GM18499 (cell line): ENCODE results near the gene RCN2.

ENCODE experiments used
- ATAC-seq: cut with Tn5 transposase; IDR thresholded peaks from one replicate; pipeline ENCODE4 v1.9.1; 2021; ENCODE audit warnings: moderate number of reproducible peaks; ENCODE audit not compliant: insufficient read depth, unreplicated experiment

The RCN2 gene

DNA sequence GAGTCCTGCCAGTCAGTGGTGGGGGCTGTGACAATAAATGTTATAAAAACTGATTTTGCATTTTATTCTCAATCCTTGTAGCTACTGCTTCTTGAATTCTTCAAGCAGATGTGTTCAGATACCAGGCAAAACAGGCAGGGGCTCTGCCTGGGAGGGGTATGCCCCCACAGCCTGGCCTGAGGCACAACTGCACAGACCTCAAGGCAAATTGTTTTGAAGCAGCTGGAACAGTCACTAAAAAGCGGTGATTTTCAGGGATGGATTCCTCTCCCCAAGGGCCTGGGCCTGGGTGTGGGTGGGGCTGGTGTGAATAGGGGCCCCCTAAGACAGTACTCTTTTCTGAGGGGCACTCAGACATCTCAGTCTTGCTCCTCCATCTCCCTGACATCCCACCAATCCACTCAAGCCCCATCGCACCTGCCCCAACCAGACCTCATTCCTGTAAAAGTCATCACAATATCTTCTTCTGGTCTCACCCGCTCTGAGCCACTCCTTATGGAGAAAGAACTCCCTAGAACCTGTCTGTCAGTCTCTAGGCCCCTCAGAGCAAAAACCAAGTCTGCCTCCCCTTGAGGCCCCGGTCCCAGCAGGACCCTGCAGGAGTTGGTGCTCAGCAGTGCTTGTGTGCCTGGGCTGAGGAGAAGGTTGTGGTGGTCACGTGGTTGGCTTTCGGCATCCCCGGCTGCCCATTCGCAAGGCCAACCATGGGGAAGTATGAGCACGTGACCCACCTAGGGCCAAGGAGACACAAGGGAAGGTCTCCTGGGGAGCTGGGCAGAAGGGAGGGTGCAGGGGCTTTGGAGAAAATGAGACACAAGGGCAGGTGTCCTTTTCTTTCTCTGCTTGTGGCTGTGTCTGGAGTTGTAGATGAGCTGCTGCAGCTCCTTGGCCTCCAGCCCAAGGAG lies 60.4 kb downstream of the RCN2 start:
- no peak for ATAC-seq

DNA sequence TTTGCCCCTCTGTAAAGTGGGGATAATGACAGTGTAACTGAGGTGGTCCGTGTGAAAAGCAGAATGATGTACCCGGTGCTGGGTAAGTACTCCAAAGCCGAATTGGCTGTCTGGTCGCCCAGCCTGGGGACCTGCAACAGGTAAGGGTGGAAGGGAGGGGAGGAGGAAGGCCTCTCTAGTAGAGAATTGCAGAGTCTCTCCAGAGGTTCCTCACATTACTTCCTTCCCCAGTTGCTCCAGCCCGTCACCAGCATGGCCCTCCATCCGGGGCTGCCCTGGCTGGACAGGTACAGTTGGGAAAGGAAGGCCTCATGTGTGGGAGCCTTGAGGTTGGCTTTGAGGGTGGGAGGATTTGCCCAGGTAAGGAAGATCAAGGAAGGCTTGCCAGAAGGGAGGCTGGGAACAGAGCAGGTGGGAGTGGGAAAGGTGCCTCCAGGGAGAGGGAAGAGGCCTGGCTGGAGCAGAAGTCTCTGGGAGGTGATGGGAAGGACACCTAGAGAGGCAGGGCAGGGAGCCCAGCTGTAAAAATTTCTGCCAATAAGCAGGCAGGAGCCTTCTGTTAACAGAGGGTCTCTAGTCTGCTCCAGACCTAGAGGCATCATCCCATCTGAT lies 61.7 kb downstream of the RCN2 start:
- no peak for ATAC-seq

DNA sequence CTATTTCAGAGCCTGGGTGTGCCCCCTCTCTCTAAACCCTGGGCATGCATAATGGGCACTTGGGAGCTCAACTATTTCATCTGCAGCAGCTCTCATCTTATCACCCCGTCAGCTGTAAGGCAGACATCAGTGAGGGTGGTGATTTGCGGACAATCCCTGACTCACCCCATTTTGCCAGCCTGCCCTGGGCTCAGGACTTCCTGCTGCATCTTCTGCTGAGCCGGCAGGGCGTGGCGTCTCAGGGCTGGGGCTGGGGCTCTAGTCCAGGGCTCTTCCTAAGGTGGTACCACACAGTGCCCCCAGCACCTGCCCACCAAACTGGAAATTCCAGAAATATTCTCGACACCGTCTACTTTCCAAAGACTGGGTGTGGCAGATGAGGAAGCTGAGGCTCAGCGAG lies 62.5 kb downstream of the RCN2 start:
- ATAC-seq: no peak

DNA sequence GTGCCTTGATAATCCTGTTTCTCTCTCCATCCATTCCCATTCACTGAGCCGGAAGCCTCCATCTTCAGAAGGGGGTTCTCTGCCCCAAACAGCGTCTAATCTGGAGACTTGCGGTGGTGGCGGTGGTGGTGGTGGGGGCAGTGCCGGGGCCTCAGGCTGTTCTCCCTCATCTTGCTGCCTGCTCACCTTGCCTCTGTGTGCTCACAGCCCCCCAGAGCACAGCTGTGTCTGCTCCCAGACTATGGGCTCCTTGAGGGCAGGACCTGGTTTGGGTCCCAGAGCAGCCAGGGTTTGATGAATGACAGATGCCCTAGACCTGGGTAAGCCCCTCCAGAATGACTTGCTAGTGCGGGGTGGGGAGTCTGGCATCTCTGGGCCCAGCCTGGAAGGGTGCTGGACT lies 62.9 kb downstream of the RCN2 start:
- ATAC-seq: no peak

DNA sequence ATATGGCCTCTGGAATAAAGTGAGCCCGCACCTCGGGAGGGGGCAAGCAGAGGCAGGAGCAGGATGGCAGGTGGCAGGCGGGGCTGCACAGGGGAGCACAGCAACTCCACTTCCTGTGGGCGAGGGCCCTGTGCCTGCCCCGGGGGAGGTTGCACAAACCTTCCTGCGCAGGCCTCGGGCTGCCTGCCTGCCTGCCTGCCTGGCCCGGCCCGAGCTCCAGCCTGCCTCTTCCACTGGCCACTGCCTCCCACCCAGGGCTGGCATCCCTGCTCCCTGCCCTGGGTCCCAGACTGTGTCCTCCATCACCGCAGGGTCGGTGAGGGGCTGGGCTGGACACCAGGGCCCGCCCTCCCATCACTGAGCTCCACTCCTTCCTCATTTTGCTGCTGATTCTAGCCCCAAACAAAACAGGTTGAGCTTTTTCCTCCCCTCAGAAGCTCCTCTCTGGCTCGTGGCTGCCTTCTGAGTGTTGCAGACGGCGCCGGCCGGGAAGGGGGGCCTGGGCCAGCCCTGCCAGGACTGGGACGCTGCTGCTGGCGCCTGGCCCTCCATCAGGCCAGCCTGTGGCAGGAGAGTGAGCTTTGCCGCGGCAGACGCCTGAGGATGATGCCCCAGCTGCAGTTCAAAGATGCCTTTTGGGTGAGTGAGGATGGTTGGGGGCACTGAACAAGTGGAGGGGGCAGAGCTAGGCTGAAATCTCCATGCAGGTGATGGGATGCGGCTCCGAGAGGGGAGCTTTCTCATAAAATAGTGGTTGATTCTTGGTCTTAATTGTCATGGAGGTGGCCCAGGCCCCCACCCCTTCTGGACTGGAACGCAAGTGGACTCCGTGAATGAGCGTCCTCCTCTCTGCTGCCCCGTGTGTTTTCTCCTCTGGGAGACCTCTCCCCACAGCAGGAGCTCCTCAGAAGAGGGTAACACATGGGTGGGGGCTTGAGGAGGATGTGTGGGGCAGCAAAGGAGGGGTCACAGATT lies 63.7 kb downstream of the RCN2 start, which contains the start of gene PSTPIP1:
Gene PSTPIP1 (plus strand): TSS at position 156 of the 975 bp plus-strand sequence. CDS start 448 bp downstream, at position 604.
- no peak for ATAC-seq

DNA sequence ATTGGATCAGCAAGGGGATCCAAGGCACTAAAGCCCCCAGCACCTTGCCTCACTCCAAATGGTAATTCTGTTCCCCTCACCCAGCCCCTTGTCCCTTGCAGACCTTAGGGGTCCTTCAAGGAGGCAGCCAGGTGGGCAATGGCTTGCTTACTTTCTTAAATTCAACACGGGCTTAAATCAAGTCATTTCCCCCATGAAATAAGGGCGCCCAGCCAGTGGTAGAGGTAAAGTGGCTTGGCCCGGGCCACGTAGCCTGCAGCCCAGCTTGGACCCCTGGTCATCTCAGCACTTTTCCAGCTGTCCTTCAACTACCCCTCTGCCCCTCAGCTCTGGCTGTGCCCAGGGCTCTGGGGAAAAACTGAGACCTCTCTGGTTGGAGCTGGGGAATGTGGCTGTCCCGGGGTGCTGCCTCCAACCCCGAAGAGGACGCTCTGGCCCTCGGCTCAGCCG lies 64.6 kb downstream of the RCN2 start:
- ATAC-seq: no peak

DNA sequence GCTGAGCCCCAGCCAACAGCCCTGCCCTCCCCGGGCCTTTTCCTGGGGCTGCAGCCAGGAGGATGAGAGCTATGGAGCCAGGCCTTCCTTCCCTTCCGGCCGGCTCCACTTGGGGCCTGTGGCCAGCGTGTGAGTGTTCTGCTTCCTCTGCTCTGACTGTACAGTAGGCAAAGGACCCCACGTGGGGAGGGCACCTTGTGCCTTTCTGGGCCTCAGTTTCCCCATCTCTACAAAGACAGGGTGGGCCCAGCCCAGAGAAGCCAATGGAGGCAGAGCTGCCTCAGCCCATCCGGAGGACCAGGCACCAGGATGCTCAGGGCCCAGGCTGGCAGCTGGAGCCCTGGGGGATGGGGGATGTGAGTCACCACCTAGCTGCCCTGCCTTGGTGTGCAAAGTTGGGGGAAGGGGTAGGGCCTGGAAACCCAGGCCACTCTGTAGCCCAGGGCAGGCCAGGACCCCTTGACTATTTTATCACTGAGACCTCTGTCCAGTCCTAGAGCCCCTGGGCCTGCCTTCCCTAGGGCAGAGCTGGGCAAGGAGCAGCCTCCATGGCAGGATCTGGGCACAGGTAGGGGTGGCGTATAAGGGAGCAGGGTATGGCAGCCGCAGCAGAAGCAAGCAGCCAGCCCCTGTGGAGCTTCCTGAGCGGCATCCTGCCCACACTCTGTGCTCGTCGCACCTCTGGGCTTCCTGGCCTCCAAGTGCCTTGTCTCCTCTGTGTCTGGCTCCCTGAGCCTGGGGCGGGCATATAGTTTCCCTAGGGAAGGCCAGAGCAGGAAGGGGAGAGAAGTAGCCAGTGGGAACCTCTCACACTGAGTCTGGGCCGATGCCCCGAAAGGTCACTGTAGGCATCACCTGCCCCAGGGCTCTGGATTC lies 65.2 kb downstream of the RCN2 start:
- no peak for ATAC-seq

DNA sequence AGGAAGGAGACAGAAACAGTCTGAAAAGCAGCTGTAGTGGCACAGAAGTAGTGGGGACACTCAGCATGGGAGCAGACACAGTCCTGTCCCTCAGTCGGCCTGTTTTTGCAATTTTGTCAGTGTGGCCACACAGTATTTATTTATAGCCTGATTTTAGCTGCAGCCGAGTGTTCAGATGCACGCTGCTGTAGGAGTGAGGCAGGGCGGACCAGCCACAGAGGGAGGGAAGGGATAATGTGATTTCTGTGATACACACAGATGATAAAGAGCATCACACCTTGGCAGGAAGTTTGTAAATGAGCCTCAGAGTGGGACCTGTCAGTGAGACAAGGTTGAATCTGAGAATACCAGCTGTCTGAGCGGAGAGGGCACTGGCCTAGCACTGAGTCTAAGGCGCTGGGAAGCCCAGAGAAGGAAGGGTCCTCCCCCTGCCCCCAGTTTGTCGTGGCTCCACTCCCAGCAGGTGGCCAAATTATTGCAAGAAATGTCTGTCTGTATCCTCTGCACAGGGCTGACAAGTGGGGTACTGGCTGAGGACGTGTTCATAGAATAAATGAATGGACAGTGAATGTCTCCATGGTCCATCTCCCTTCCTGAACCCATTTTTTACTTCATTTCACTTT lies 67.2 kb downstream of the RCN2 start:
- ATAC-seq: no peak

DNA sequence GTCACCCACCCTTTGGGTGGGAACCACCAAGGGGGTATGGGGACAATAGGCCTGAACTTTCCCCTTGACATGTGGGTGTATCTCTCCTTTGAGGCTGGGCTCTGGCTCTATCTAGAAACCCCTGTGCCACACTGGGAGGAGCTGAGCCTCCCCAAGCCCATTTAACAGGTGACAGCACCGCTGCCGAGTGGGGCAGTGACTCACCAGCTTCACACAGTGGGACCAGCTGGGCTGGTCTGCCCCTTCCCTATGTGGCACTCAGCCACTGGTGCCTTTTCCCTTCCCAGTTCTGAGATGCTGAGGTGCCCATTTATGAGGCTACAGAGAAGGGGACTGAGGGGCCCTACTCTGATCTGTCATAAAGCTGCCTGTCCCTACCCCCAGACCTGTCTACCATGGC lies 68.4 kb downstream of the RCN2 start:
- no peak for ATAC-seq

DNA sequence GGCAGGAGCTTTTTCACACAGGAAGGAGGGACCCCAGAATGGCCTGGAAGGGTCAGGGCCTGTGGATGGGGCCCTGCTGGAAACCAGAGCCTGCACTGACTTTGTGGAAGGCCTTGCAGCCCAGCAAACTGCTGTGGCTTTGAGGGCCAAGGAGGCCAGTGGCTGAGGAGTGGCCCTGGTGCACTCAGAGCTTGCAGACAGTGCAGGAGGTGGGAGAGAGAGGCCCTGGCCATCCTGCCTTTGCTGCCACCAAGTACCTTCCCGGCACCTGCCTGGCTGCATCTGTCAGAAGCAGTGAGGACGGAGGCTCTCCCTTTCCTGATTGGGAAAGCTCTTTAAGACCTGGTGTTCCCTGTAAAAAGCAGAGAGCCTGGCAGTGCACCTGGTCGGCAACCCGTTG lies 69.8 kb downstream of the RCN2 start:
- ATAC-seq: no peak

DNA sequence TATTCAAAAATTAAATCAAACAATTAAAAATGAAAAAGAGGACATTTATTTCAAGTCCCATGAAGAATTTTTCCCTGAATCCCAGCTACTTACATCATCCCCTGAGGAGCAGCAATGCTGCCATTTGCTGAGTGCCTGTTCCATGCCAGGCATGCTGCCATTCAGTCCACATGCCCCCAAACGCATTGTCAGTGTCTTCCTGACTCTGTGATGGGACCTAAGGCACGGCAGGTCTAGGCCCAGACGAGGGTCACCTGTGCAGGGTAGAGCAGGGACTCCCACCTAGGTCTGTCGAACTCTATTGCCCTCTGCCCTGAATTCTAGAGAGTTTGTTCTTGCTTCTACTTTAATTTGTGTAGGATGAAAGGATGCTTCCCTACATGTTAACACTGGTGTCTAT lies 70.4 kb downstream of the RCN2 start:
- no peak for ATAC-seq

DNA sequence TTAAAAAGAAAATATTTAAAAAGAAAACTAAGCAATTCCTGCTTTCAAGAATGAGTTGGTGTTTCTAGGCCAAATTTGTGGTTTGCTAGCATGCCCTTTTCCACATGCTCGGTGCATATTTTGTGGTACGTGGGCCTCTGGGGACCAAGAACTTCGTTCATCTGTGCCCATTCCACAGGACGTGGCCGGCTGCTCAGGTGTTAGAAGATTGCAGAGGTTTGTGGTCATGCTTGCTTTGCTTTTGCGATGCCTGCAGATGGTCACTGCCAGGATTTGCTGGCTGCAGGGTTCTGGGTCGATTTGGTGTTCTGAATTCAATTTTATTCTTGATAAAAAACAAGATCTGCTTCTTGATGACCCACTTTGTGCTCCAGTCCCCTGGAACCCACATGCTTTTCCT lies 70.9 kb downstream of the RCN2 start:
- no peak for ATAC-seq

DNA sequence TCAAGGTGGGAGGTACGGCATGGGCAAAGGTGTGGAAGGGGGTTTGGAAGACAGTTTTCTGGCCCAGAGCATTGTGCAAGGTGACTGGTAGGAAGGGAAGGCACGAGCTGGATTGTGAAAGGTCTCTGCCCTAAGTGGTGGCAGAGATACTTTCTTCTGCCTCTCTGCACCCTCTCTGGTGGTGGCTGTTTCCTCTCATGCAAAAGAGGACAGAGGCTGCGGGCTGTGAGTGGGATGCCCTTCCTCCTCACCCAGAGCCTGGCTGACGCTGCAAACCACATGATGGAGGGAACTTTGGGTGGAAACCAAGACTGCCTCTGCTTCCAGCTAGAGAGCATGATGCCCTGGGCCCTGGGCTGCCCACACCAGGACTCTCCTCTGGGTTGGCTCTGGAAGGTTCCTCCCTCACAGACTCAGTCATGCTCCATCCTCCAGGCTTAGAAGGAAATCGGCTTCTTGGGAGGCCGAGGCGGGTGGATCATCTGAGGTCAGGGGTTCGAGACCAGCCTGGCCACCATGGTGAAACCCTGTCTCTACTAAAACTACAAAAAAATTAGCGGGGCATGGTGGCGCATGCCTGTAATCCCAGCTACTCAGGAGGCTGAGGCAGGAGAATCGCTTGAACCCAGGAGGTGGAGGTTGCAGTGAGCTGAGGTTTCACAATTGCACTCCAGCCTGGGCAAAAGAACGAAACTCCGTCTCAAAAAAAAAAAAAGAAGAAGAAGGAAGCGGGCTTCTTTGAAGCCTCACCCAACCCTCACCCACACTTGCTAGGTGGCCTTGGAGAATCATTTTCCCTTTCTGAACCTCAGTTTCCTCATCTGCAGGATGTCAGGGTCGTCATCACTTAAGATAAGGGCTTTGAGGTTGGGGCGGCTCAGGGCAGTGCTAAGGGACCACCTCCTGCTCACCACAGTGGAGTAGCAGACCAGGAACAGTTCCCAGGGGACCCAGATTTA lies 71.7 kb downstream of the RCN2 start:
- ATAC-seq: no peak
